A549 (cell line): ENCODE results near the gene ZFPM1.

Experiments
- CEBPB ChIP-seq, 2 experiments: fragments of >200 bp in 1 of 2; sonication (Bioruptor Twin) in 1 of 2; formaldehyde crosslinking in 1 of 2; IDR thresholded peaks; 2 replicates each; pipeline ENCODE4 v1.6.1; 2012 to 2016
- CTCF ChIP-seq: fragments of >200 bp; sonication (Bioruptor Twin); formaldehyde crosslinking; IDR thresholded peaks from 3 replicates; pipeline ENCODE4 v1.5.1; 2016
- EP300 ChIP-seq, 2 experiments: fragments of >200 bp; sonication (Bioruptor Twin); formaldehyde crosslinking; IDR thresholded peaks; 2 replicates in 1 of 2; 3 replicates in 1 of 2; pipeline ENCODE4 v1.6.1; 2016 to 2017
- FOSL2 ChIP-seq, 2 experiments: fragments of 450-650 bp in 1 of 2; fragments of >200 bp in 1 of 2; sonication (Bioruptor Twin) in 1 of 2; formaldehyde crosslinking; IDR thresholded peaks; 2 replicates each; pipeline versions ENCODE4 v1.5.0 to v1.6.1; 2016 to 2020; ENCODE audit warnings: mild to moderate bottlenecking in 1 of 2, moderate library complexity in 1 of 2
- HOXB13 ChIP-seq: fragments of 250-450 bp; sonication (Bioruptor Pico); IDR thresholded peaks from 2 replicates; pipeline ENCODE4 v1.5.0; 2020; ENCODE audit warnings: low read depth, mild to moderate bottlenecking, moderate library complexity
- JUN ChIP-seq, 2 experiments: fragments of >200 bp; sonication (Bioruptor Twin); formaldehyde crosslinking; IDR thresholded peaks; 2 replicates in 1 of 2; 3 replicates in 1 of 2; pipeline ENCODE4 v1.6.1; 2016 to 2017
- JUNB ChIP-seq: fragments of >200 bp; sonication (Bioruptor Twin); formaldehyde crosslinking; IDR thresholded peaks from 2 replicates; pipeline ENCODE4 v1.6.1; 2016
- KDM1A ChIP-seq: fragments of 200-600 bp; sonication (generic); IDR thresholded peaks from 2 replicates; pipeline ENCODE4 v1.6.1; 2016; ENCODE audit warnings: low read depth, mild to moderate bottlenecking
- PHF8 ChIP-seq: fragments of 200-600 bp; sonication (generic); IDR thresholded peaks from 2 replicates; pipeline ENCODE4 v1.6.1; 2016; ENCODE audit warnings: low read depth, mild to moderate bottlenecking, antibody characterized with exemption, moderate library complexity, borderline replicate concordance
- POLR2A ChIP-seq: IDR thresholded peaks from 2 replicates; pipeline ENCODE4 v1.6.1; 2012; ENCODE audit warnings: mild to moderate bottlenecking, low read length
- RARB ChIP-seq: fragments of 250-450 bp; sonication (Bioruptor Pico); IDR thresholded peaks from 2 replicates; pipeline ENCODE4 v1.8.0; 2021; ENCODE audit warnings: mild to moderate bottlenecking, moderate library complexity

GRCh38 chr16:88548985-88549384 is 95.9 kb downstream of the ZFPM1 start:
- TF ChIP-seq HOXB13 (CRISPR knock-in tag) (no peak), CTCF (no peak), JUN (IDR thresholded peaks at IDR 0.05) (no peak), RARB (CRISPR knock-in tag) (no peak), PHF8 (no peak), EP300 (IDR thresholded peaks at IDR 0.05) (no peak), CEBPB (IDR thresholded peaks at IDR 0.05) (no peak), JUNB (no peak), FOSL2 (IDR thresholded peaks at IDR 0.05) (no peak), FOSL2 (CRISPR knock-in tag; IDR thresholded peaks at IDR 0.05) (no peak), POLR2A (no peak), KDM1A (no peak)
